Measurements from ENCODE around the gene MYH3.
"Not testable (repeated sequence)": the region's sequence is repeated elsewhere in the genome, so short reads cannot be mapped to it uniquely, and the experiment has no call there.

Gene MYH3

DNA sequence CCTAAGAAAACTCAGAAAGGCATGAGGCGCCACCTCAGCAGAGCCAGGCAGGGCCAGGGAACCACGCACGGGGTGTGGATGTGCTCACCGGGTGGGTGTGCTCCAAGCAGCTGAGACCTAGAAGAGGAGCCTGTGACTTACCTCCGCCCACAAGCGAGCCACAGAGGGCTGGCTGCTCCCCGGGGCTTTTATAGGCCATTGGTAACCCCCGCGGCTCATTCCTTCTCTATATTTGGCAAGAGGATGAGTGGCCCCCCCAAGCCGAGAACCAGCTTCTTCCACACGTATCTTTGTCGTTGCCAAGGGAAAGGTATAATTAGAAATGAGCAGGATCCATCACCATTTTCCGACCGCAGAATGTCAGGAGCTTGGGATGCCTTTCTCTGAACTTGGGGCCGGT, at the start of gene MYH3:
Gene MYH3 (minus strand): TSS at position 162 of the 400 bp plus-strand sequence. CDS start 2,245 bp downstream, outside the sequence.
- DNase-seq: no peak

DNA sequence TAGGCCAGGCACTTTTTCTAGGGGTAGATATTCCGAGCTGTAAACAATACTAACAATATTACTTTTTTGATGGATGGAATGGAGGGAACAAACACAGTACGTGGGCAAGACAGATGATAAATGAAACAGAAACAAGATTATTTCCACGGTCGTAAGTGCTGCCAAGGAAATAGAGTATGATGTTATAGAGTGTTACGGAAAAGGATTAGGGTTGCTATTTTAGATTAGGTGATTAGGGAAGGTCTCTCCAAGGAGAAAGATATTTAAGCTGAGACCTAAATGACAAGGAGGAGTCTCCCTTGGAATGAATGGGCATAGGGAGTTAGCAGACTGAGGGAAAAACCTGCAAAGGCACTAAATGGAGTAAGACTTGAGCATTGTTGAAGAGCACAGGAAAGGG, 48.6 kb upstream of the MYH3 start:
- no peak for DNase-seq

GRCh38 chr17:10702574-10702973, 45.5 kb upstream of the MYH3 start:
- DNase-seq: no peak

- no peak for DNase-seq
Observed at GRCh38 chr17:10699856-10700255, 42.7 kb upstream of the MYH3 start.

DNA sequence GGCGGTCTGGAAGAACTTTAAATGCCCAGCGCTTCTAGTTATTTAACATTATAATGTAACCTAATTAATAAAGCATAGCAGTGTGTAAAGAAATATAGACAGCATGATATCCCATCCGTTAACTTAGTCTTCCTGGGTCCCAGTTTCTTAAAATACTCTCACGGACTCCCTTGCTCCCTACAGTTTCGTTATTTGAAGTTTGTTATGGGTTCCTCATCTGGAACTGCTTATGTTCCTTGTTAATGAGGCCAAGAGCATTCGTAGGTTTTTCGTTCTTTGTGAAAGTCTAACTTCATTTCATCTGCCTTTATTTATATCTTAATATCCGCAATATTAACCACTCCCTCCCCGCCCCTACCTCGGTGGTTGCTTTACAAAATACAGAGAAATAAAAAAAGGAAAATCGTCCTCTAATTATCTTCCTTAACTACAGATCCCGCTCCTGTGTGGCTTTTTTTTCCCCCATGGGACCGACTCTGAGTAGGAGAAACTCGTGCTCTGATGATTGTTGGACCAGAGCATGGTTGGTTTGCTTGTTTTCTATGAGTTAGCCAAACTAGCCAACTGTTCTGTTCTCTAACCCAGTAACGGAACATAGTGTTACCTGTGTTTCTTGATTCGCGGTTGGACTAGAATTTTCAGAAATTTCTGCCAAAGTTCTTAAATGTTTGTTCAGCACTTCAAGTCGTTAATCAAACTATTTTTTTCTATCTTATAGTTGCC, 41.1 kb upstream of the MYH3 start:
- no peak for DNase-seq

DNA sequence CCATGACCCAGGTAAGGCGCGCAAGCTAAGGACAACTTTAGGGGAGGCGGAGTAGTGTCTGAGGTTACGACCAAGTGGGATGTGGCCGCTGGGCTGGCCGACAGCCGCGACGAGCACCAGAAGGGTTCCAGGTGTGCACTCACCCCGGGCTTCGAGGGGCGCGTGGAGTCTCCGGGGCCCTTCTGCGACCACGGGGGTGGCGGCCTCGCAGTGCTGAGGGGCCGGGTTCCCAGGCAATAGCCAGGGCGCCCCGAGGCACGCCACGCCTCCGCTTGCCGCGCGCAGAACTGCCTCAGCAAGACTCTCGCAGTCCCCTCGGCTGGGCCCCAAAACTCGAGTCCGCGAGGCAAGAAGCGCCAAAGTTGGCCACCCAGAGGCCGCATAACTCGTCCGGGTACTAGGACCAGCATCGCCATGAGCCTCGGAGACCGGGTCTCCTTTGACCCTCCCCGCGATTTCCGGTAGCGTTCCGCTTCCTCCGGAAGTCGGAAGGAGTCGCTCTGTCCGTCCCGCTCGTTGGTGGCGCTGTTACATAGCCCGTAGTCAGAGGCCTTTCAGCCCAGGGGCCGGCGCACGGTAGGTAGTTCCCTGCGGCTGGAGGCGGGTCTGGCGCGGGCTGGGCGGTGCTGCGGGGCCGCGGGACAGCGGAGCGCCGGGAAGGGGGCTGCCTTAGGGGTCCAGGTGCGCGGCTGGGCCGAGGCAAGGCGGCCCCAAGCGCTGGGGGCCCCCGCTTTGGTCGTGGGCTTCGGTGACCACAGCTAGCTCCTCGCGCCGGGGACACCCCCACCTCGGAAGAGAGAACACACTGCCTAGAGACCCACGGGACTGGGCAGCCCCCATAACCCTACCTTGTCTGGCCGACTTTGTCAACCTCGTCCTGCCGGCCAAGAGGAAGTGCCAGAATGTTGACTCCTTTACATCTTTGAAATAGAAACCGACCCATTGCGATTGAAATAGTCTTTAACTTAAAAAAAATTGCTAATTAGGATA, 40.3 kb upstream of the MYH3 start, which contains the start of the genes ADPRM and SCO1:
Gene ADPRM (plus strand): TSS at position 503 of the 990 bp plus-strand sequence. CDS start 7,333 bp downstream, outside the sequence.
Gene SCO1 (minus strand): TSS at position 442 of the 990 bp plus-strand sequence. CDS start 26 bp downstream, at position 416.
- peak; percentile 41 for DNase-seq

DNA sequence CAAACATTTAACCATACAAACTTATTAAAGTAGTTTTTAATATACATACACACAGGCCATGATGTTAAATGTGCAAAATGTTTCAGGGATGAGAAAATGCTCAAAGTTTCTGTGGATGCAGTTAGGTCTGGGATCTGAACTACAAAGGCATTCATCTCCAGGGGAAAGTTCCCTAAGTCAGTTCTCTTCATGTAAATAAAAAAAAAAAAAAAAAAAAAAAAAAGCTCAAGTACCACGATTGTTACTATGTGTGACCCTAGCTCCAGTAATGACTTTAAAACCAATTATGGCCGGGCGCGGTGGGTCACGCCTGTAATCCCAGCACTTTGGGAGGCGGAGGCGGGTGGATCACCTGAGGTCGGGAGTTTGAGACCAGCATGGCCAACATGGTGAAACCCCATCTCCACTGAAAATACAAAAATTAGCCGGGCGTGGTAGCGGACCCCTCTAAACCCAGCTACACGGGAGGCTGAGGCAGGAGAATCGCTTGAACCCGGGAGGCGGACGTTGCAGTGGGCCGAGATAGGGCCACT, 38.8 kb upstream of the MYH3 start:
- DNase-seq: not testable (repeated sequence)

- DNase-seq: no peak
Observed at GRCh38 chr17:10687499-10687898, 30.4 kb upstream of the MYH3 start.

GRCh38 chr17:10683853-10684252, 26.7 kb upstream of the MYH3 start:
- no peak for DNase-seq

DNA sequence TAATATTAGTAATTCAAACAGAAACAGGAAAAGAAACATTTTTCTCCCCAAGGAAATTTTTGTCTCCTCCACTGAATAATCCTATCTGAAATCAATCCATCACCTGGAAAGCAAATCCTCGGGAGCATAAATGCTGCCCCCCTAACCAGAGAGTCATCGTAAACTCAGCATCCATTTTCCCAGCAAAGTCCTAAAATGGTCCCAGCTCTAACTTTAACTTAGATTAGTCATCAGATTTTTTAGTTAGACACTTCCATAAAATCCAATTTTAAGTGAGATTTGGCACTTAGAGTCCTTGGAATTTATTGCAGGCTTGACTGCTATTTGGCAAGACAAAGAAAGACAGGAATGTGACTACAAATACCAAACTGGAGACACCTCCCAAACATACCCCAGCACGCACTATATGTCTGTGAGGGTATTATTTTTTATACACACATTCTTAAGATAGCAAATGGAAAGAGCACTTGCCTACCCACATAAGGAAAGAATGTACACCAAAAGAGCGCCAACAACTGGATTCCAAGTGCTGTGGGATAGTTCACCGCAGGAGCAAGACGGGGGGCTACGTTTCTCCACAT, 24.8 kb upstream of the MYH3 start:
- DNase-seq: no peak

- no peak for DNase-seq
Observed at GRCh38 chr17:10674704-10675103, 17.6 kb upstream of the MYH3 start.

- no peak for DNase-seq
Observed at GRCh38 chr17:10673312-10673711, 16.2 kb upstream of the MYH3 start.

- no peak for DNase-seq
Observed at GRCh38 chr17:10668775-10669174, 11.7 kb upstream of the MYH3 start.

DNA sequence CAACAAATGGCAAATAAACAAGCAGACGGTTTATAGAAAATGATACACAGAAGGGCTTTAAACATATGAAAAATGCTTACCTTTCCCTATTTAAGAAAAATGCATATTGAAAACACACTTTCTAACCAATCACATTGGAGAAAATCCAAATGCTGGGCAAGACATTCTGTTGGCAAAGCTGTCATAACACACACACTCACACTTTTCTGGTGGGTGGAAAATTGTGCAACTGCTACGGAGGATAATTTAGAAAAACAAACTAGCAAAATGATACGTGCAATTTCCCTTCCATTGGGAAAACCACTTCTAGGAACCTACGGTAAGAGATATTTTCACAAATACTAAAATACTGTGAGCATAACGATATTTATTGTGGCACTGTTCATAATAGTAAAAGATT, 9.8 kb upstream of the MYH3 start:
- DNase-seq: no peak

DNA sequence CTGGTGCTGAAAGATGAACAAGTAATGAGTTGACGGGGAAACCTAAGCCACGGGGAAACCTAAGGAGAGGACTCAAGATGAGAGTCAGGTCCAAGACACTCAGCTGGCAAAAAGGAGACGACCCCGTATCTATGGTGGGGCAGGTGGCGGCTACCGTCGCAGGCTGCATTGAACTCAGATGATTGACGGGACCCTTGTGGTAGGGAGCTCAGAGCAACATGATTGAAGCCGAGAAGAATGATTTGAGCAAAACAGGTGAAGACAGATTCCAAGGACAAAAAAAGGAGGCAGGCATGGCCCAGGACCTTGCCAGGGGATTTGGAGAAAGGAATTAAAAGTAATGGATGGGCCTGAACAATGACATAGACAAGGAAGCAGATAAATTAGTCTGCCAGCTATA, 7.5 kb upstream of the MYH3 start:
- no peak for DNase-seq

DNA sequence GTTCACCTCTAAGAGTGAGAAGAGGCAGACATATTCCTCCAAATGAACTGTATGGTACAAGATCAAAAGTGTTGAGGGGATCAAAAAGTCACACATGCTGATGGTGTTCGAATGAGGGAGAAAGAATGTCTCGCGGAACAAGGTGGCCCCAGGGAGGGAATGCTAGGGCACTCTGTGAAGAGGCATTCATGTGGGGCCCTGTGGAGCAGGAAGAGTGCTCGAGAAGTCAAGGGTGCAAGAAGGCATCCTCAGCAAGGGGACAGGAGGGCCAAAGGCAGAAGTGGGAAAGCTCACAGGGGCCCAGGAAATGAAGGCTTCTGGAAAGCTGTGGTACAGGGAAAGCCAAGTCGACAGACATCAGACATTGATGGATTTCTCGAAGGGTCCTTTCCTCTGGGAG, 6.1 kb upstream of the MYH3 start:
- DNase-seq: no peak

GRCh38 chr17:10661437-10661836, 4.3 kb upstream of the MYH3 start:
- no peak for DNase-seq

DNA sequence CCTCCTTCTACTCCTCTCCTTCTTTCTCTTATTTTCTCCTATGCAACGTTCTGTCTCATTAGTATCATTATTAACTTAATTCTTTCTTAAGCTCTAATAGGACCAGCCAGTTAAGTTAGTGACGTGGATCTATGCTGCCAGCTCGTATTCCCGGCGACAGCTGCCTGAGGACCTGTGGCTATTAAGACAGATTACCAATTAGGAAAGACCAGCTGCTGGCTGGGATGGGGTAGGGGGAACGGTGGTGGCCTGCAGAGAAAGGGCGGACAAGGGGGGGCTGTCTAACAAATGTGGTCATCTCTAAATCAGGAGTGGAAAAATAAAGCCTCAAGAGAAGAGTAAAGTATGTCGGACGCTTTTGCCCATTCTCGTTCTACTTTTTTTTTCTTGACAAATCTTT, 770 bp upstream of the MYH3 start:
- no peak for DNase-seq

GRCh38 chr17:10653987-10654386, 3.1 kb downstream of the MYH3 start:
- no peak for DNase-seq

DNA sequence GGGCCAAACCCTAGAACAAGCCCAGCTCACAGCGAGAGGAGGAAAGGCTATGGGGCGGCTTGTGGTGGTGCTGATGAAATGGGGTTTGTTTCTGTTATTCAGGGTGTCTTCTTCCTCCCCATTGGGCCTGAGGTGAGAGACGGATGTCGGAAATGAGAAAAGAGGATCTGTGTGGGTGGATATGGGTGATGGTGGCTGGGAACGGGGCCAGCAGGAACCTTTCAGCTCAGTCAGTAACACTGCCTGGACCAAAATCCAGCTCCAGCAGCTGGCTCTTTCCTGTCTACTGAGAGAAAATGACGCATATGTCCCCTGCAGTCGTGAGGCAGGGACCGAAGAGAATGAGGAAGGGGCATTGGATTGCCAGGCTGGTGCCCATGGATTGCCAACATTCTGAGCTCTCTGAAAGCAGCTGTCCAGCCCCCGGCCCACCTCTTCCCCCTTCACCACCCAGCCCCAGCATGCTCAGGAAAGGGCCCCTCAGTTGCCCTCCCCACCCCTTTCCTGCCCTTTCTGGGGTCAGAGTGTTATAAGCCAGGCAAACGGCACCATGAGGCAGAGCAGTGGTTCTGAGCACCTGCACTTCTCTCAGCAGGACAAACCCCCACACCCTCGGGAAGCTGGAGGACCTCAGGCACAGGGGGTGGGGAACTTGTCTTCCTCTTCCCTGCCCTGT, 4.0 kb downstream of the MYH3 start:
- DNase-seq: no peak

DNA sequence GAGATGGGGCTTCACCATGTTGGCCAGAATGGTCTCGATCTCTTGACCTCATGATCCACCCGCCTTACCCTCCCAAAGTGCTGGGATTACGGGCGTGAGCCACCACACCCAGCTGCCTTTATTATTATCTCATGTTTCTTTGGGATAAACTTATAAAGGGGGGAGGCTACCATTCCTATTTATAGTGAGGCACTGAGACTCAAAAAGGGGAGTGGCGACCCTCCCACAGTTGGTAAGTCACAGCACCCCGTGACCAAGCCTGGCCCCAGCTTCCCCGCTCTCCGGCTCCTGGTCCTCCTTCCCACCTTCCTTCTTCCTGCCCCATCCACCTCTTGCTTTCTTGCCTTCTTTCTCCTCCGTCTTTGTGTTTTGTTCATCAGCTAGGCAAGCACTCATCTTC, 5.2 kb downstream of the MYH3 start:
- DNase-seq: no peak

GRCh38 chr17:10649602-10650001, 7.5 kb downstream of the MYH3 start:
- no peak for DNase-seq

DNA sequence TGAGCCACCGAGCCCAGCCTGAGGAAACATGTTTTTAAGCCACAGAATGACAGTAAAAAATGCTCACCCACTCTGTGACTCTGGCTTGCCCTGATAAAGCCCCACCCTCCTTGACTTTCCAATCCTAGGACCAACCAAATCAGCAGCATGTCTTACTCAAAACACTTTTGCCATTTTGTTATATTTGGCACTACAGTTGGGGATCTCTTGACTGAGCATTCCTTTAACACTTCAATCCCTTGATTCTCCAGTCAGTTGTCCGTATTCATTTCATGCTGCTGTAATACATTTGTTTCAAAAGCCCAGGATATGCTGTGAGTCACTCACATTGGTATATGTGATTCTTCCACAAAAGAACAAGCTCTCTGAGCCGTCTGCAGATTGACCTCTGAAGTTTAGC, 8.2 kb downstream of the MYH3 start:
- DNase-seq: no peak
